Stomach (tissue), 4 donors: Measurements from ENCODE around the gene COL23A1.

Experiments
- CTCF ChIP-seq, 7 experiments: fragments of 450-650 bp in 4 of 7; fragments of 200-600 bp in 3 of 7; sonication (generic) in 3 of 7; IDR thresholded peaks; one replicate each; pipeline ENCODE4 v1.5.1; 2016 to 2019; ENCODE audit warnings: antibody characterized with exemption in 7 of 7, control low read depth in 2 of 7, mild to moderate bottlenecking in 1 of 7
- EP300 ChIP-seq: sonication (generic); formaldehyde crosslinking; IDR thresholded peaks from one replicate; pipeline ENCODE4 v1.6.1; 2017; ENCODE audit warnings: antibody characterized with exemption
- POLR2A ChIP-seq, 4 donors: fragments of 450-650 bp; IDR thresholded peaks; one replicate each; pipeline ENCODE4 v1.6.1; 2016; ENCODE audit warnings: antibody characterized with exemption in 4 of 4, control low read depth in 2 of 4, mild to moderate bottlenecking in 1 of 4, moderate library complexity in 1 of 4
- POLR2AphosphoS5 ChIP-seq, 3 donors: sonication (generic); formaldehyde crosslinking; IDR thresholded peaks; one replicate each; pipeline ENCODE4 v1.6.1; 2016; ENCODE audit warnings: antibody characterized with exemption in 3 of 3

DNA sequence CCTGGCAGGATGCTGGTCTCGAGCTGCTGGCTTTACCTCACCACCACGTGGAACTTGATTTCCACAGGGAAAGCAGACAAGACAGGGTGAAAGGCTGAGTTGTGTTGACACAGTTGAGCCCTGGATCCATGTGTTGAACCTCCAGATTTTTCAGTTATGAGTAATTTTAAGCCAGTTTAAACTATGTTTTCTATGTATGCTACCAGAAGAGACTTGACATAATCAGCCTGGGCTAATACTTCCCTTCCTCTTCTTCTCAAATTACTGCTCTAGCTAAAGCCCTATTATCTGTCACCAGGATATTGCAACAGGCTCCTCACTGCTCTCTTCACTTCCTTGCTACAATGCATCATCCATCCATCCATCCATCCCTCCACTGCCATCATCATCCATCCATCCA, 345.6 kb downstream of the COL23A1 start:
- no peak for TF ChIP-seq POLR2AphosphoS5 (IDR thresholded peaks at IDR 0.05)
- TF ChIP-seq CTCF (IDR thresholded peaks at IDR 0.05), result no peak
- no peak for TF ChIP-seq POLR2A (IDR thresholded peaks at IDR 0.05)
- TF ChIP-seq EP300, result no peak
